ENCODE data around the gene DOCK4.

The DOCK4 gene

DNA sequence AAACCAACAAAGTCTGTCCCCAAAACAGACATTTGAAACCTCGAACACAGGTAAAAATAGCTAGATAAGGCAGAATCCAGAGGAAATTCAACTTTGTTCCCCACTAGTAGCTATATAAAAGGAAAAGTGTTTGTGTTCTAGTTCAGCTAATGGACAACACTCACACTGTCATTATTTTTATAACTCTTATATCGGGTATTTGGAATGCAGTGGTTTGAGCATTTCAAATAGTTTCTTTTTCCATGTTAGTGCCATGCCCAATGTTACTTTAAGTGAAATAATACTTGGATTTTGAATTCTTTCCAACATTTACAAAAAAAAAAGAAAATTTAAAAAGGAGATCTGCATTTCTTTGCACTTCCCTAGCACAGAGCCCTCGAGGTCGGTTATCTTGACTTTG is 213.6 kb downstream of the DOCK4 start:
- H3K27ac ChIP-seq (ENCODE audit: low read depth, low read length) = no peak overlapping the region
- H2AK5ac ChIP-seq (ENCODE audit: low read length) = no peak overlapping the region
- H3K9me3 ChIP-seq (ENCODE audit: insufficient read depth, low read depth, low read length) = no peaks in the 10 kb centered on the region
- no peak for DNase-seq
- H2BK5ac ChIP-seq (ENCODE audit: low read depth, low read length, poor library complexity) = no peak overlapping the region
- H4K8ac ChIP-seq (ENCODE audit: low read depth, low read length) = no peak overlapping the region
- H3K79me2 ChIP-seq (ENCODE audit: control insufficient read depth, insufficient read depth, low read length, poor library complexity) = no peaks in the 10 kb centered on the region
- H2BK120ac ChIP-seq (ENCODE audit: insufficient read depth, low read length, poor library complexity) = no peak overlapping the region
- H4K91ac ChIP-seq (ENCODE audit: low read depth, low read length) = no peak overlapping the region
- no peak overlapping the region for H3K18ac ChIP-seq (ENCODE audit: low read length)
- H3K4me1 ChIP-seq (ENCODE audit: control insufficient read depth in 1 of 2, insufficient read depth in 2 of 2, low read length in 2 of 2) = peaks cover 0 to 2% of the 10 kb centered on the region in 2 experiments
- H2AFZ ChIP-seq (ENCODE audit: insufficient read depth, low read length, poor library complexity) = no peak overlapping the region
- no peak overlapping the region for H3K4me3 ChIP-seq (ENCODE audit: low read depth, low read length)
- H3K9ac ChIP-seq (ENCODE audit: low read length) = no peak overlapping the region
- no peaks in the 10 kb centered on the region for H3K27me3 ChIP-seq (ENCODE audit: insufficient read depth, low read length)
- no peak overlapping the region for H2BK12ac ChIP-seq (ENCODE audit: low read length)
- no peaks in the 10 kb centered on the region for H3K36me3 ChIP-seq (ENCODE audit: control insufficient read depth in 1 of 2, insufficient read depth in 2 of 2, low read length in 2 of 2)
- no peak overlapping the region for H3K4me2 ChIP-seq (ENCODE audit: low read length)
- no peak overlapping the region for H4K12ac ChIP-seq (ENCODE audit: low read depth, low read length)
- H3K79me1 ChIP-seq (ENCODE audit: low read length) = no peaks in the 10 kb centered on the region
- WGBS (ENCODE audit: extremely low coverage, insufficient coverage, insufficient read length) = no CpG with 5 or more reads among the region's 4 CpGs
- no peak overlapping the region for H3K23ac ChIP-seq (ENCODE audit: low read length)
- H3K4ac ChIP-seq (ENCODE audit: low read depth, low read length) = no peak overlapping the region
- H3K14ac ChIP-seq (ENCODE audit: low read length) = no peak overlapping the region

DNA sequence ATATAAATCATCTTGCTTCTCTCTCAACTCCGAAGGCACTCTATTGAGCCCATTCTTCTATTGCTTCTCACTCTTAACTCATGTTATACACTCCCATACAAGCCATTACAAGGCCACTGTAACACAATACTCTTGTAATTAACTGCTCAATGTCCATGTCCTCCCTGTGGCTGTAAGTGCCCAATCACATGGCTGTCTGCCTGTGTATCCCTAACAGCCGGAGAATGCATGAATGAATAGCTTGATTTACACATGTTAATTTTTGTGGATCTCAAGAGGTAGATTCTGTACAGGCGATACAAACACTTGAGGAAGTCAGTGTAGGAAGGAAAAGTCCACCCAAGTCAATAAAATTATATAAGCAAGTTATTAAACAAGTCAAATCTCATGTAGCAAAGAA is 215.6 kb downstream of the DOCK4 start:
- no peaks in the 10 kb centered on the region for H3K79me1 ChIP-seq (ENCODE audit: low read length)
- no CpG with 5 or more reads among the region's 3 CpGs for WGBS (ENCODE audit: extremely low coverage, insufficient coverage, insufficient read length)
- no peak overlapping the region for H4K91ac ChIP-seq (ENCODE audit: low read depth, low read length)
- H3K27ac ChIP-seq (ENCODE audit: low read depth, low read length) = no peak overlapping the region
- no peaks in the 10 kb centered on the region for H3K27me3 ChIP-seq (ENCODE audit: insufficient read depth, low read length)
- H3K9me3 ChIP-seq (ENCODE audit: insufficient read depth, low read depth, low read length) = no peaks in the 10 kb centered on the region
- no peak overlapping the region for H3K4me3 ChIP-seq (ENCODE audit: low read depth, low read length)
- H3K4me2 ChIP-seq (ENCODE audit: low read length) = no peak overlapping the region
- no peak overlapping the region for H2AFZ ChIP-seq (ENCODE audit: insufficient read depth, low read length, poor library complexity)
- peaks cover 0 to 2% of the 10 kb centered on the region in 2 experiments for H3K4me1 ChIP-seq (ENCODE audit: control insufficient read depth in 1 of 2, insufficient read depth in 2 of 2, low read length in 2 of 2)
- H3K23ac ChIP-seq (ENCODE audit: low read length) = no peak overlapping the region
- H2BK12ac ChIP-seq (ENCODE audit: low read length) = no peak overlapping the region
- DNase-seq = no peak
- no peak overlapping the region for H2AK5ac ChIP-seq (ENCODE audit: low read length)
- H3K79me2 ChIP-seq (ENCODE audit: control insufficient read depth, insufficient read depth, low read length, poor library complexity) = no peaks in the 10 kb centered on the region
- no peak overlapping the region for H3K9ac ChIP-seq (ENCODE audit: low read length)
- H4K8ac ChIP-seq (ENCODE audit: low read depth, low read length) = no peak overlapping the region
- no peak overlapping the region for H3K18ac ChIP-seq (ENCODE audit: low read length)
- no peak overlapping the region for H2BK5ac ChIP-seq (ENCODE audit: low read depth, low read length, poor library complexity)
- H3K14ac ChIP-seq (ENCODE audit: low read length) = no peak overlapping the region
- no peak overlapping the region for H2BK120ac ChIP-seq (ENCODE audit: insufficient read depth, low read length, poor library complexity)
- H4K12ac ChIP-seq (ENCODE audit: low read depth, low read length) = no peak overlapping the region
- H3K36me3 ChIP-seq (ENCODE audit: control insufficient read depth in 1 of 2, insufficient read depth in 2 of 2, low read length in 2 of 2) = no peaks in the 10 kb centered on the region
- H3K4ac ChIP-seq (ENCODE audit: low read depth, low read length) = no peak overlapping the region

DNA sequence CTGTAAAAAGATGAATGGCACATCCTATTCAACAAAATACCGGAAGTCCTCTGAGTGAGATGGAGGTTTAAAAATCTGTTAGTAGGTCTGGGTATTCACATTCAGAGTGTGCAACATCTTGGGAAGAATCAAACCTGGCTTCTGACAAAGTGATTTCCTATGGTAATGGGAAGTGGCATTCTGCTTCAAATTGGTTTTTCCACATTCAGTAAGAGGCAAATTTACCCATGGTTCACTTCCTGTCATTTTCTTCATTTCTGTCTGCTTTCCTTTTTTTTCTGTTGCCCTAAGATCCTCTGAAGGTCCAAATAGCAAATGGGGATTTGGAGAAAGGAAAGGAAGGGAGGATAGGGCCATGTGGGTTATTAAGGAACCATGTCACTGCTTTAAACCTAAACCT is 218.3 kb downstream of the DOCK4 start:
- H3K27me3 ChIP-seq (ENCODE audit: insufficient read depth, low read length) = no peaks in the 10 kb centered on the region
- H3K4me3 ChIP-seq (ENCODE audit: low read depth, low read length) = no peak overlapping the region
- no peak overlapping the region for H3K4me2 ChIP-seq (ENCODE audit: low read length)
- no peaks in the 10 kb centered on the region for H3K79me1 ChIP-seq (ENCODE audit: low read length)
- H3K36me3 ChIP-seq (ENCODE audit: control insufficient read depth in 1 of 2, insufficient read depth in 2 of 2, low read length in 2 of 2) = peaks cover 0 to 3% of the 10 kb centered on the region in 2 experiments
- H3K4me1 ChIP-seq (ENCODE audit: control insufficient read depth in 1 of 2, insufficient read depth in 2 of 2, low read length in 2 of 2) = peaks cover 0 to 2% of the 10 kb centered on the region in 2 experiments
- no peak overlapping the region for H3K14ac ChIP-seq (ENCODE audit: low read length)
- no peak overlapping the region for H2AFZ ChIP-seq (ENCODE audit: insufficient read depth, low read length, poor library complexity)
- H3K9me3 ChIP-seq (ENCODE audit: insufficient read depth, low read depth, low read length) = no peaks in the 10 kb centered on the region
- DNase-seq = no peak
- H3K27ac ChIP-seq (ENCODE audit: low read depth, low read length) = no peak overlapping the region
- H3K23ac ChIP-seq (ENCODE audit: low read length) = no peak overlapping the region
- no peak overlapping the region for H2BK5ac ChIP-seq (ENCODE audit: low read depth, low read length, poor library complexity)
- H4K8ac ChIP-seq (ENCODE audit: low read depth, low read length) = no peak overlapping the region
- H2BK12ac ChIP-seq (ENCODE audit: low read length) = no peak overlapping the region
- WGBS (ENCODE audit: extremely low coverage, insufficient coverage, insufficient read length) = no CpG with 5 or more reads among the region's 1 CpG
- no peak overlapping the region for H3K18ac ChIP-seq (ENCODE audit: low read length)
- H3K4ac ChIP-seq (ENCODE audit: low read depth, low read length) = no peak overlapping the region
- H4K91ac ChIP-seq (ENCODE audit: low read depth, low read length) = no peak overlapping the region
- no peaks in the 10 kb centered on the region for H3K79me2 ChIP-seq (ENCODE audit: control insufficient read depth, insufficient read depth, low read length, poor library complexity)
- no peak overlapping the region for H2AK5ac ChIP-seq (ENCODE audit: low read length)
- no peak overlapping the region for H2BK120ac ChIP-seq (ENCODE audit: insufficient read depth, low read length, poor library complexity)
- H3K9ac ChIP-seq (ENCODE audit: low read length) = no peak overlapping the region
- H4K12ac ChIP-seq (ENCODE audit: low read depth, low read length) = no peak overlapping the region

DNA sequence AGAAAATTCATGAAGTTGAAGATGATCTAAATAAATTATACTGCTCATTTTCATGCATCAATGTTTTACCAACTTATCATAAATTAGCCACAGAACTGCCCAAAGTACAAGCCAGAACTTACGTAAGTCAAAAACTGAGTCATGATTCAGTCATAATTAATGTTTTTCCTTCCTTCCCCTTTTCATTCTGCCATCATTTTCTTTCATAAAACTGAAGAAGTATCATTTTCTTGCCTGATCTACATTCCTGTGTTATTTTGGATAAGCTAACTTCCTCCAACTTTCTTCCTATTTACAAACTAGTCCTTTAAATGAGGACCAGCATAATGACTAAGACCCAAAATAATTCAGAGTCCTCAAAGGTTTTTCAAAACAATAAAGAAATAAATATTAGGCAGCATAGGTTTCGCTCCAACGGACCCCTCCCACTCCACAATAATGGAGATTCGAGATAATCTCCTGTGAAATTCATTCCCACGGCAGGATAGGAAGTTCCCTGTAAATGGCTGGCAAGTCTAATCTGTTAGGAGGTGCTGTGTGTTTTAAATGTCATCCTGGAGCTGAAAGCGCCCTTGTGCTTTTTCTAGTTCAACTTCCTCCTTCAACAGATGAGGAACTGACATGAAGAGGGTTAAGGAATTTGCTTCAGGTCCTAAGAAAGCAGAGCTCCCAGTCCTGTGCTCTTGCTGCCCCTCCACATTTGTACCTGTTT is 218.9 kb downstream of the DOCK4 start:
- H3K36me3 ChIP-seq (ENCODE audit: control insufficient read depth in 1 of 2, insufficient read depth in 2 of 2, low read length in 2 of 2) = peaks cover 0 to 3% of the 10 kb centered on the region in 2 experiments
- no peak overlapping the region for H3K14ac ChIP-seq (ENCODE audit: low read length)
- no peak overlapping the region for H4K8ac ChIP-seq (ENCODE audit: low read depth, low read length)
- no peak overlapping the region for H3K27ac ChIP-seq (ENCODE audit: low read depth, low read length)
- no peaks in the 10 kb centered on the region for H3K9me3 ChIP-seq (ENCODE audit: insufficient read depth, low read depth, low read length)
- no peak overlapping the region for H3K4ac ChIP-seq (ENCODE audit: low read depth, low read length)
- no peak overlapping the region for H2BK5ac ChIP-seq (ENCODE audit: low read depth, low read length, poor library complexity)
- H3K27me3 ChIP-seq (ENCODE audit: insufficient read depth, low read length) = no peaks in the 10 kb centered on the region
- H2AFZ ChIP-seq (ENCODE audit: insufficient read depth, low read length, poor library complexity) = no peak overlapping the region
- no peak overlapping the region for H3K9ac ChIP-seq (ENCODE audit: low read length)
- H3K4me1 ChIP-seq (ENCODE audit: control insufficient read depth in 1 of 2, insufficient read depth in 2 of 2, low read length in 2 of 2) = peaks cover 0 to 2% of the 10 kb centered on the region in 2 experiments
- no CpG with 5 or more reads among the region's 6 CpGs for WGBS (ENCODE audit: extremely low coverage, insufficient coverage, insufficient read length)
- no peak overlapping the region for H3K4me2 ChIP-seq (ENCODE audit: low read length)
- H2BK120ac ChIP-seq (ENCODE audit: insufficient read depth, low read length, poor library complexity) = no peak overlapping the region
- H3K4me3 ChIP-seq (ENCODE audit: low read depth, low read length) = no peak overlapping the region
- no peak overlapping the region for H4K91ac ChIP-seq (ENCODE audit: low read depth, low read length)
- no peak overlapping the region for H3K18ac ChIP-seq (ENCODE audit: low read length)
- DNase-seq = peak in 1 of 2 donors; percentile 29
- H2BK12ac ChIP-seq (ENCODE audit: low read length) = no peak overlapping the region
- H4K12ac ChIP-seq (ENCODE audit: low read depth, low read length) = no peak overlapping the region
- H3K79me2 ChIP-seq (ENCODE audit: control insufficient read depth, insufficient read depth, low read length, poor library complexity) = no peaks in the 10 kb centered on the region
- H3K23ac ChIP-seq (ENCODE audit: low read length) = no peak overlapping the region
- no peak overlapping the region for H2AK5ac ChIP-seq (ENCODE audit: low read length)
- no peaks in the 10 kb centered on the region for H3K79me1 ChIP-seq (ENCODE audit: low read length)

Measured in trophoblast cell (in vitro differentiated cells and primary cell).